Keratinocyte (primary cell): Measurements from ENCODE around the gene KRTAP5-4.

Experiments used
- EZH2 ChIP-seq: IDR thresholded peaks from one replicate; pipeline ENCODE4 v1.6.1; 2012; ENCODE audit warnings: inconsistent platforms, mild to moderate bottlenecking, low read length, moderate library complexity
- TF ChIP-seq, protein P1 (sequence below), 3 experiments: IDR thresholded peaks in 1 of 3; conservative IDR thresholded peaks in 1 of 3; optimal IDR thresholded peaks in 1 of 3; 2 replicates in 2 of 3; 3 replicates in 1 of 3; pipeline versions ENCODE3 to v1.5.1; 2011; ENCODE audit warnings: low read length in 3 of 3, mild to moderate bottlenecking in 3 of 3, moderate library complexity in 2 of 3, control low read depth in 1 of 3, inconsistent platforms in 1 of 3; ENCODE audit not compliant: insufficient read depth in 2 of 3; ENCODE audit errors: extremely low read depth in 1 of 3

DNA sequence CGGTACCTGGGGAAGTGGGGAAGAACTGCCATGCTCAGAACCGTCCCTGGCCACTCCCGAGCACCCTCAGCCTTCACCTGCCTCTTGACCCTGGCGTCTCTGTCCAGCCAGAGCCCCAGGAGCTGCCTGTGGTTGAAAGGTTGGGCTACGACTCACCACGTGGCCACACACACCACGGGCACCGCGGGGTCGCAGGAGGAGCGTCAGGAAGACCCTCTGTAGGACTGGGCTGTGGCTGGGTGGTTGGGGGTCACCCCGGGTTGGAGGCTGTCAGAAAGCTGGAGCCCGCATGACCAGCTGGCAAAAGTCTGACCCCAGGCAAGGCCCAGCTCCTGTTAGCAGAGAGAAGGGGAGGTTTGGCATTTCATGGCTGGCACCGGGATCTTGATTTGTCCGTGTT, 19.2 kb upstream of the KRTAP5-4 start:
- TF ChIP-seq, protein P1, sequence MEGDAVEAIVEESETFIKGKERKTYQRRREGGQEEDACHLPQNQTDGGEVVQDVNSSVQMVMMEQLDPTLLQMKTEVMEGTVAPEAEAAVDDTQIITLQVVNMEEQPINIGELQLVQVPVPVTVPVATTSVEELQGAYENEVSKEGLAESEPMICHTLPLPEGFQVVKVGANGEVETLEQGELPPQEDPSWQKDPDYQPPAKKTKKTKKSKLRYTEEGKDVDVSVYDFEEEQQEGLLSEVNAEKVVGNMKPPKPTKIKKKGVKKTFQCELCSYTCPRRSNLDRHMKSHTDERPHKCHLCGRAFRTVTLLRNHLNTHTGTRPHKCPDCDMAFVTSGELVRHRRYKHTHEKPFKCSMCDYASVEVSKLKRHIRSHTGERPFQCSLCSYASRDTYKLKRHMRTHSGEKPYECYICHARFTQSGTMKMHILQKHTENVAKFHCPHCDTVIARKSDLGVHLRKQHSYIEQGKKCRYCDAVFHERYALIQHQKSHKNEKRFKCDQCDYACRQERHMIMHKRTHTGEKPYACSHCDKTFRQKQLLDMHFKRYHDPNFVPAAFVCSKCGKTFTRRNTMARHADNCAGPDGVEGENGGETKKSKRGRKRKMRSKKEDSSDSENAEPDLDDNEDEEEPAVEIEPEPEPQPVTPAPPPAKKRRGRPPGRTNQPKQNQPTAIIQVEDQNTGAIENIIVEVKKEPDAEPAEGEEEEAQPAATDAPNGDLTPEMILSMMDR (optimal IDR thresholded peaks at IDR 0.05 in 1 of 3, IDR thresholded peaks at IDR 0.05 in 1 of 3, conservative IDR thresholded peaks at IDR 0.05 in 1 of 3; ENCODE audit: extremely low read depth in 1 of 3, insufficient read depth in 2 of 3, low read length in 3 of 3) = no peak
- TF ChIP-seq EZH2 = no peak
